ENCODE measurements around the gene ABCB6.

The ABCB6 gene

DNA sequence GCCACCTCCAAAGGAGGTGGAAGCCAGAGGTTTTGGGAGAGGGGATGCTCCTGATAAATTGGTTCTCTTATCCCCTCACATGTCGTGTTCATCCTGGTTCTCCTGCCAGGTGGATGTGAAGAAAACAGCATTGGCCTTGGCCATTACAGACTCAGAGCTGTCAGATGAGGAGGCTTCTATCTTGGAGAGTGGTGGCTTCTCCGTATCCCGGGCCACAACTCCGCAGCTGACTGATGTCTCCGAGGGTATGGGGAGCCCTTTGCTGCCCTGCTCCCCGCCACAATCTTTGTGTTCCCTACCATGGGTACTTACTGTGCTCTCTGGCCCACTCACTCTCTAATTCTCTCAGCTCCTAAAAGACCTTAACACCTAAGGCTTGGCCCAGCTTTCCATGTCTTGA lies 37.2 kb downstream of the ABCB6 start:
- H3K27ac ChIP-seq: no peak overlapping the region

DNA sequence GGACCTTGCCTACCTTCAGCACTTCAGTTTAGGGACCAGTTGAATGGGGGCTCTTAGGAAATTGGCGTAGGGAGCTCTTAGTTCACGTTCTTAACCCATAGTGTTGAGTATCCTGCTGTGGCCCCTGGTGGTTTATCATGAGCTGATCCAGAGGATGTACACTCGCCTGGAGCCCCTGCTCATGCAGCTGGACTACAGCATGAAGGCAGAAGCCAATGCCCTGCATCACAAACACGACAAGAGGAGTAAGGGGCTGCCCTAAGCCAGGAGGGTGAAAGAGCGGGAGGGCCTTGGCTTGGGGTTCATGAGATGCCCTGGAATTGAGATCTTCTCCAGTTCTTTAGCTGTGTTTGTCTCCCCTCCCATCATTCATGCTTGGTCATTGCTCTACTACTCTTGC lies 37.8 kb downstream of the ABCB6 start:
- TF ChIP-seq, protein P1, sequence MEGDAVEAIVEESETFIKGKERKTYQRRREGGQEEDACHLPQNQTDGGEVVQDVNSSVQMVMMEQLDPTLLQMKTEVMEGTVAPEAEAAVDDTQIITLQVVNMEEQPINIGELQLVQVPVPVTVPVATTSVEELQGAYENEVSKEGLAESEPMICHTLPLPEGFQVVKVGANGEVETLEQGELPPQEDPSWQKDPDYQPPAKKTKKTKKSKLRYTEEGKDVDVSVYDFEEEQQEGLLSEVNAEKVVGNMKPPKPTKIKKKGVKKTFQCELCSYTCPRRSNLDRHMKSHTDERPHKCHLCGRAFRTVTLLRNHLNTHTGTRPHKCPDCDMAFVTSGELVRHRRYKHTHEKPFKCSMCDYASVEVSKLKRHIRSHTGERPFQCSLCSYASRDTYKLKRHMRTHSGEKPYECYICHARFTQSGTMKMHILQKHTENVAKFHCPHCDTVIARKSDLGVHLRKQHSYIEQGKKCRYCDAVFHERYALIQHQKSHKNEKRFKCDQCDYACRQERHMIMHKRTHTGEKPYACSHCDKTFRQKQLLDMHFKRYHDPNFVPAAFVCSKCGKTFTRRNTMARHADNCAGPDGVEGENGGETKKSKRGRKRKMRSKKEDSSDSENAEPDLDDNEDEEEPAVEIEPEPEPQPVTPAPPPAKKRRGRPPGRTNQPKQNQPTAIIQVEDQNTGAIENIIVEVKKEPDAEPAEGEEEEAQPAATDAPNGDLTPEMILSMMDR (IDR thresholded peaks at IDR 0.05): no peak
- no peak for DNase-seq (ENCODE audit: low spot score)
- H3K27ac ChIP-seq: no peak overlapping the region

More for the DNA sequence above, 37.2 kb downstream of the ABCB6 start:
- no peak overlapping the region for H3K4me3 ChIP-seq
- TF ChIP-seq, protein P1 (IDR thresholded peaks at IDR 0.05): no peak
- DNase-seq (ENCODE audit: low spot score): no peak

DNA sequence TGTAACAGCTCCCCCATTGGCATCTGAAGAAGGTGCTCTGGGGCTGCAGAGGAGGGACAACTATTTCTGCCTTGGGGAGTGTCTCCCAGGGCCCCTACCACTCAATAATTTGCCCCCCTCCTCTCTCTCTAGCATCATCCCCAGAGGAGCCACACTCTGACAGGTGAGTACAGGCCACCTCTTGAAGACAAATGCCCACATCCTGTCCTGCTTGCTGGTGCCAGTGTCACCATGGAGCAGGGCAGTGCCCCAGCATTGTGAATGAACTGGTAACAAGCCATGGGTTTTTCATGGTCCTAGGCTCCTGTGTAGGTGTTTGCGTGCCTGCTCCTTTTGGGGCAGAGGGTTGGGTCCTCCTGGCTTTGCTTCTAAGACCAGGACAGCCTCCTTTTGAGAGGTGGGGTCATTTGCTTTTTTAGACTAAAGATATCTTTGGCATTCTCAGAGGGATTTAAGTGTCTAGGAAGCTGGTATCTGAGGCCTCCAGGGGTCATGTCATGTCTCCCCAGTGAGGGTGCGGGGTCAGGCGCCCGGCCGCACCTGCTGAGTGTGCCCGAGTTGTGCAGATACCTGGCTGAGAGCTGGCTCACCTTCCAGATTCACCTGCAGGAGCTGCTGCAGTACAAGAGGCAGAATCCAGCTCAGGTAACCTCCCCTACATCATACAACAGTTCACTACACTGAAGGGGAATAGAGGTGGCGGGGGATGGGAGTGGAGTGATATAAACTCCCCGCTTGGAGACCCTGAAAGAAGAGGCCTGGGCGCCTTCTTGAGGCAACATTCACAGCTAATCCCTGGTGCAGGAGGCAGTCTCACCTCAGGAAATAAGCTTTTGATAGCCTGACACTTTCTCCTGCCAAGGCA lies 38.9 kb downstream of the ABCB6 start:
- no peak overlapping the region for H3K27ac ChIP-seq
- no peak for DNase-seq (ENCODE audit: low spot score)

More for the DNA sequence above, 37.8 kb downstream of the ABCB6 start:
- no peak overlapping the region for H3K4me3 ChIP-seq

DNA sequence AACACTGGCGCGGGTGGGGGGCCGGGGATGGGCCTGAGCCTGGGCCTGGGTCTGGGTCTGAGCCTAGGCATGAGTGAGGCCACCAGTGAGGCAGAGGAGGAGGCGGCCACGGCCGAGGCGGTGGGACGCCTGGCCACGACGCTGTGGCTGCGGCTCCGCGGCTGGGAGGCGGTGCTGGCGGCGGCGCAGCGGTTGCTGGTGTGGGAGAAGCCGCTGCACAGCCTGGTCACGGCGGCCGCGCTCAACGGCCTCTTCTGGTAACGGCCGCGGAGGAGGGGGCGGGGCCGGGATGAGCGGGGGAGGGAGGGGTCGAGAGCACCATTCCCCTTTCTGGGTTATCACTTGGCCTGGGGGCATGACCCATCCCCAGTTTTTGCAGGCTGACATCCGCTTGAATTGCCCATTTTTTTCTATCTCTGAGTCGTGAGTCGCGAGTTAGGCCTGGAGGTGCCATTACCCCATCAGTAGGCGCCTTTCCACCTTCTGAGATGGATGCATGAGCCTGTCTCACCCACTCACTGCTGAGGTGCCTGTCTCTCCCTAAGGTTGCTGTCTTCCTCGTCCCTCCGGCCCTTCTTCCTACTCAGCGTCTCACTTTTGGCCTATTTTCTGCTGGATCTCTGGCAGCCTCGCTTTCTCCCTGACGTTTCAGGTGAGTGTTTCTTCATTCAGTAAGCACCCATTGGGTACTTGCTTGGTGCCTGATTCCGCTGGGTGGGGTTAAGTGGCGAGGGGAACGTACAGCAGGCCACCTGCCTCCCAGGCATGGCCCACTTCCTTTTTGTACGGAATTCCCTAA lies 40.2 kb downstream of the ABCB6 start:
- peak overlapping the region; percentile 92 to 99 for H3K27ac ChIP-seq
- TF ChIP-seq, protein P1 (IDR thresholded peaks at IDR 0.05): no peak
- no peak for DNase-seq (ENCODE audit: low spot score)
- peak overlapping the region; percentile 95 for H3K4me3 ChIP-seq

More for the DNA sequence above, 38.9 kb downstream of the ABCB6 start:
- H3K4me3 ChIP-seq: peak overlapping the region; percentile 95
- TF ChIP-seq, protein P1 (IDR thresholded peaks at IDR 0.05): no peak

DNA sequence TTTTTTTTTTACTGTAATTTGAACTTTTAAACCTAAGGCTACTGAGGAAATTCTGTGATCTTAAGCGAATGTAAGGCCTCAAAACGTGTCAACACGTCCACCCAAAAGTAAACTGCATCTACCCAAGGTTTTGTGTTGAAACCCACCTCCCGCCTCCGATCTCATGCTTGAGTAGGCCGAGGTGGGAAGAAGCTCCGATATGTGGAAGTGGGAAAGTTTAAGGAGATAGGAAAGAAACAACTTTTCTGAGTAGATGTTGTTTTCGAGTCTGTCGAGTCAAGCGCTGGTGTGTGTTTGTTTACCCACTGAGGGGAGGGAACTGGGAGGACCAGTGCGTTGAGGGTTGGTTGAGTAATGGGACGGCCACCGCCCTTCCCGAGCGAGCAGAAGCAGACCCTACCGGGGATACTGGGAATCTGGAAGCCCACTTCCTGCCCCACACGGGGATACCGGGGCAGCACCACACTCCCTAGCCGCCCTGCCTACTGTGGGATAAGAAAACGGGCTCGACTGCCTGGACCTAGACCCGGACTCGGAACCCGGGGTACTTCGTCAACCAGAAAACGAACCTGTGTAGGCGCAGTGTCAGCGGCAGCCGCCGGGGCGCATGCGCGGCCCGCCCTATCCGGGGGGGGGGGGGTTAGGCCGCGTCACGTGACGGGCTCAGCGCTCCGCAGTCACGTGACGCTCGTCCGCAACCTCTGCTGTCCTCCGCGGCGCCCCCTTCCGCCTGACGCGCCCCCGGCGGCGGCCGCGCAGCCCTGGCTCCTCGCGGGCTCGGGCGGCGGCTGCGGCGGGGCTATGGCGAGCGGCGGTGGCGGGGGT lies 41.0 kb downstream of the ABCB6 start, which contains the start of gene RETREG2:
Gene RETREG2 (plus strand): TSS at position 724 of the 825 bp plus-strand sequence. CDS start 78 bp downstream, at position 802.
- TF ChIP-seq, protein P1 (IDR thresholded peaks at IDR 0.05): no peak

DNA sequence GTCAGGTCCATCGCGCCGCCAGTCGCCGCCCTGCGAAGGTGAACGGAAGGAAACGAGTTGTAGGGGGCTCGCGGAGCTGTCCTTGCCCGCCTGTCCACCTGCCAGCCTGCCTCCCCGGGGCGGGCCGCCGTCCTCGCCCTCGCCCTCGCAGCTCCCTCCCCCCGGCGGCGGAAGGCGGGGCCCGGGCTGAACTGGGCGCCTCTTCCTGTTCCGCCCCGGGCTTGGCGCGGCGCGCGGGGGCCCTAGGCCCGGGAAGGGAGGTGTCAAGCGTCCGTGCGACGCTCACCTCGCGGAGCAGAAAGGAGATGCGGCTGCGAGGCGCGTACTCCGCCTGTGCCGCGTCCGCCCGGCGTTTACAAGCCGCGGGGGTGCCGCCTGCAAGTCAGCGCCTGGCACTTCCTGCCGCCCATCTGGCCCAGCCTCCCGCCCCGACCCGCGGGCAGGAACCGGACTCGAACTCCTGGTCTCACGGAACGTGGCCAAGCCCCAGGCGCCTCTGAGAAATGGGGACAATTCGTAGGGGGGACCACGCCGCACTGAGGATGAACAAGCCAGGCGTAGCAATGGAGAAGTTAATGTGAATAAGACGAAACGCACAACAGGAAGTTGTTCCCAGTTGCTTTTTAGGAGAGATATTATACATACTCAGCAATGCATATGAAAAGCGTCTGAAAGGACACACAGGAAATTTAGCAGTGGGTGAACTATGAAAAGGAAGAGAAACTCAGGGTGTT lies 41.8 kb downstream of the ABCB6 start, which contains the start of gene CNPPD1:
Gene CNPPD1 (minus strand): TSS at position 108 of the 734 bp plus-strand sequence. CDS start 97 bp downstream, at position 11.
- DNase-seq (ENCODE audit: low spot score): peak; percentile 90
- peak within 1 kb of the TSS; percentile 95 for H3K4me3 ChIP-seq
- TF ChIP-seq, protein P1 (IDR thresholded peaks at IDR 0.05): no peak
- peak within 1 kb of the TSS; percentile 92 to 99 for H3K27ac ChIP-seq

More for the DNA sequence above, 41.0 kb downstream of the ABCB6 start, which contains the start of gene RETREG2:
- peak; percentile 94 for DNase-seq (ENCODE audit: low spot score)
- H3K4me3 ChIP-seq: peak within 1 kb of the TSS; percentile 95
- H3K27ac ChIP-seq: peak within 1 kb of the TSS; percentile 92 to 99
